BJ (cell line): ENCODE data around the gene ZNF835. TPM values are rescaled to one million over a fixed set of nuclear protein-coding genes. Genes with fewer than 3 reads are reported as not detected.

Experiments
- CTCF ChIA-PET: fragments of 350-600 bp; formaldehyde crosslinking; extraction: SDS; loops from one replicate; lab custom pipeline; 2021; ENCODE audit warnings: antibody characterized with exemption, inconsistent platforms; lab: Yijun Ruan, JAX
- POLR2A ChIA-PET: fragments of 300-600 bp; sonication (Branson Sonifier 250); formaldehyde crosslinking; extraction: SDS; loops from one replicate; lab custom pipeline; 2021; ENCODE audit warnings: antibody characterized with exemption; lab: Charles Lee
- DNase-seq: peaks from one replicate; pipeline ENCODE4 v3.0.0-alpha.2; 2011; ENCODE audit warnings: low read depth
- H3K27me3 ChIP-seq: 2 replicates; pipeline ENCODE4 v1.6.0; 2011; ENCODE audit warnings: low read length; ENCODE audit not compliant: control insufficient read depth, insufficient read depth
- H3K36me3 ChIP-seq: 2 replicates; pipeline ENCODE4 v1.5.1; 2011; ENCODE audit warnings: low read length; ENCODE audit not compliant: control insufficient read depth, insufficient read depth
- H3K4me3 ChIP-seq: 2 replicates; pipeline ENCODE4 v1.5.1; 2011; ENCODE audit warnings: low read depth, mild to moderate bottlenecking, control low read depth, low read length
- polyA plus RNA-seq: library from polyadenylated mRNA; depleted of rRNA; stranded (reverse); fragments of >200 nt; gene quantifications from 2 replicates; pipeline ENCODE4 v1.2.3, GENCODE V29; 2011
- TF ChIP-seq, protein P1 (sequence below): IDR thresholded peaks from 2 replicates; pipeline ENCODE4 v1.5.1; 2011; ENCODE audit warnings: low read depth, mild to moderate bottlenecking, control low read depth, inconsistent platforms, low read length, moderate library complexity; ENCODE audit not compliant: insufficient read depth

Gene ZNF835
- polyA plus RNA-seq, 1 experiment: not detected

DNA sequence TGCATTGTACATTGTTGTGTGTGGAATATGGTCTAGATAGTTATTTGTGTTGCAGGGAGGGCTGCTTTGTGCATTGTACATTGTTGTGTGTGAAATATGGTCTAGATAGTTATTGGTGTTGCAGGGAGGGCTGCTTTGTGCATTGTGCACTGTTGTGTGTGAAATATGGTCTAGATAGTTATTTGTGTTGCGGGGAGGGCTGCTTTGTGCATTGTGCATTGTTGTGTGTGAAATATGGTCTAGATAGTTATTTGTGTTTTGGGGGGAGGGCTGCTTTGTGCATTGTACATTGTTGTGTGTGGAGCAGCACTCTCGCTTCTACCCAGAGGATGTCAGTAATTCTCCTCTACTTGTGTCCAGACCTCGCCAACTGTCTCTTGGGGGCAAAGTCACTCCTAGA, 36.3 kb upstream of the ZNF835 start:
- ChIA-PET POLR2A (no interaction called here), CTCF (no interaction called here)
- Histone ChIP-seq H3K36me3 (no peaks in the 10 kb centered on the region), H3K27me3 (no peaks in the 10 kb centered on the region), H3K4me3 (no peak overlapping the region)
- TF ChIP-seq, protein P1, sequence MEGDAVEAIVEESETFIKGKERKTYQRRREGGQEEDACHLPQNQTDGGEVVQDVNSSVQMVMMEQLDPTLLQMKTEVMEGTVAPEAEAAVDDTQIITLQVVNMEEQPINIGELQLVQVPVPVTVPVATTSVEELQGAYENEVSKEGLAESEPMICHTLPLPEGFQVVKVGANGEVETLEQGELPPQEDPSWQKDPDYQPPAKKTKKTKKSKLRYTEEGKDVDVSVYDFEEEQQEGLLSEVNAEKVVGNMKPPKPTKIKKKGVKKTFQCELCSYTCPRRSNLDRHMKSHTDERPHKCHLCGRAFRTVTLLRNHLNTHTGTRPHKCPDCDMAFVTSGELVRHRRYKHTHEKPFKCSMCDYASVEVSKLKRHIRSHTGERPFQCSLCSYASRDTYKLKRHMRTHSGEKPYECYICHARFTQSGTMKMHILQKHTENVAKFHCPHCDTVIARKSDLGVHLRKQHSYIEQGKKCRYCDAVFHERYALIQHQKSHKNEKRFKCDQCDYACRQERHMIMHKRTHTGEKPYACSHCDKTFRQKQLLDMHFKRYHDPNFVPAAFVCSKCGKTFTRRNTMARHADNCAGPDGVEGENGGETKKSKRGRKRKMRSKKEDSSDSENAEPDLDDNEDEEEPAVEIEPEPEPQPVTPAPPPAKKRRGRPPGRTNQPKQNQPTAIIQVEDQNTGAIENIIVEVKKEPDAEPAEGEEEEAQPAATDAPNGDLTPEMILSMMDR: no peak
- DNase-seq: no peak

- ChIA-PET CTCF (no interaction called here), POLR2A (no interaction called here)
- Histone ChIP-seq H3K27me3 (no peaks in the 10 kb centered on the region), H3K4me3 (no peak overlapping the region), H3K36me3 (no peaks in the 10 kb centered on the region)
- DNase-seq: no peak
- TF ChIP-seq, protein P1: no peak
Measured at GRCh38 chr19:56705939-56706338, 34.4 kb upstream of the ZNF835 start.

- ChIA-PET CTCF (no interaction called here), POLR2A (no interaction called here)
- no peaks in the 10 kb centered on the region for H3K27me3 ChIP-seq
- TF ChIP-seq, protein P1: no peak
- H3K4me3 ChIP-seq: no peak overlapping the region
- no peaks in the 10 kb centered on the region for H3K36me3 ChIP-seq
- no peak for DNase-seq
Measured at GRCh38 chr19:56701895-56702294, 30.3 kb upstream of the ZNF835 start.

- Histone ChIP-seq H3K36me3 (no peaks in the 10 kb centered on the region), H3K4me3 (no peak overlapping the region), H3K27me3 (no peaks in the 10 kb centered on the region)
- POLR2A ChIA-PET: no interaction called here
- TF ChIP-seq, protein P1: no peak
- no peak for DNase-seq
- CTCF ChIA-PET: no interaction called here
Measured at GRCh38 chr19:56699552-56699951, 28.0 kb upstream of the ZNF835 start.

DNA sequence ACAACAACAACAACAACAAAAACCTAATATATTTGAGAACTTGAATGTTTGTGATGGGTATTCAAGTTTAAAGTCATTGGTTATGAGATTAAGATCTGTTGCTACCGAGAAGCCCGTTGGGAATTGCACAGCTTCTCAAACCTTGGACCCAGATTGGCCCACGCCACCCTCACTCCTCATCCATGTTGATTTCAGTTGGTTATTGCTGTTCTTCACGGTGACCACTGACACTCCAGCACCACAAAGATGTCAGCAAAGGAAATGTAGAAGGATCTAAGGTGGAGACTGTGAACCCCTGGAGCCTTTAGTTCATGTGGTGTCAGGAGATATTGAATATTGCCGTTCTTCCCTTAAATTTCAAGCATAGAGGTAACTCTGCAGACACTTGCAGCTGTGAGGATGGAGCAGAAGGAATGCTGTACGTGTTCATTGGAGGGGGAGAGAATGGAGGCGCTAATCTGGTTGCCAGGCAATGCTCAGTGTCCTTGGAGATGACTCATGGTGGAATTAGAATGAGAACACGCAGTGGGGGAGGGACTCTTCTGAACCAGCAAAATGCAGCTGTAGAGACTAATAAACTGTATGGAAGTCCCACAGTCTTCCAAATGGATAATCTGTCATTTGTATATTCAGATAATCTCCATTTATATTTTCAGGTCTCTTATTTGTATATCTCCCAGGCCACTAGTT, 20.8 kb upstream of the ZNF835 start:
- Histone ChIP-seq H3K4me3 (no peak overlapping the region), H3K27me3 (no peaks in the 10 kb centered on the region), H3K36me3 (no peaks in the 10 kb centered on the region)
- no peak for DNase-seq
- TF ChIP-seq, protein P1: no peak
- CTCF ChIA-PET: no interaction called here
- POLR2A ChIA-PET: no interaction called here
